Epithelial cell of proximal tubule (primary cell): ENCODE data around the gene TMEM61. TPM values are rescaled to one million over a fixed set of nuclear protein-coding genes. Genes with fewer than 3 reads are reported as not detected.

Source experiments
- DNase-seq: peaks from one replicate; pipeline ENCODE4 v3.0.0-alpha.2; 2011; ENCODE audit warnings: low read depth
- H3K4me3 ChIP-seq: 2 replicates; pipeline ENCODE4 v1.5.1; 2011; ENCODE audit warnings: low read depth, mild to moderate bottlenecking, low read length
- total RNA-seq: library from RNA; depleted of rRNA; stranded (reverse); fragments of >200 nt; gene quantifications from 2 replicates; pipeline ENCODE4 v1.2.3, GENCODE V29; 2015
- TF ChIP-seq, protein P1 (sequence below): conservative IDR thresholded peaks from 2 replicates; pipeline ENCODE4 v1.5.1; 2012; ENCODE audit warnings: low read depth, mild to moderate bottlenecking, low read length

Gene TMEM61
- total RNA-seq, 1 donor from 2014 or later = not detected

DNA sequence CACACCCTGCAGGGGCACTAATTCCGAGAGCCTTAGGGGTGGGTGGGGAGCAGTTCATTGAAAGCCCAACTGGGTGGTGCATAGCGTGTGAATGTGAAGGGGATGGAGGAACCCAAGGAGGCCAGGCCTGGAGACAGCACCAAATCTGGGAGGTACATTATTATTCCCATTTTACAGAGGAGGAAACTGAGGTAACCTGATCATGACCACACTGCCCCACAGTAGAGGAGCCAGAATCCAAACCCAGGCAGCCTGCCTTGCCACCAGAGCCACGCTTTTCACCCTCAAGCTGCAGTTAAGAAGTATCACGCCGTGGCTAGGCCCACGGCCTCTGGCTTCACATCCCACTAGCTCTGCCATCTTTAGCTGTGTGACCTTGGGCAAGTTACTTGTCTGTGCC lies 17.7 kb downstream of the TMEM61 start:
- TF ChIP-seq, protein P1, sequence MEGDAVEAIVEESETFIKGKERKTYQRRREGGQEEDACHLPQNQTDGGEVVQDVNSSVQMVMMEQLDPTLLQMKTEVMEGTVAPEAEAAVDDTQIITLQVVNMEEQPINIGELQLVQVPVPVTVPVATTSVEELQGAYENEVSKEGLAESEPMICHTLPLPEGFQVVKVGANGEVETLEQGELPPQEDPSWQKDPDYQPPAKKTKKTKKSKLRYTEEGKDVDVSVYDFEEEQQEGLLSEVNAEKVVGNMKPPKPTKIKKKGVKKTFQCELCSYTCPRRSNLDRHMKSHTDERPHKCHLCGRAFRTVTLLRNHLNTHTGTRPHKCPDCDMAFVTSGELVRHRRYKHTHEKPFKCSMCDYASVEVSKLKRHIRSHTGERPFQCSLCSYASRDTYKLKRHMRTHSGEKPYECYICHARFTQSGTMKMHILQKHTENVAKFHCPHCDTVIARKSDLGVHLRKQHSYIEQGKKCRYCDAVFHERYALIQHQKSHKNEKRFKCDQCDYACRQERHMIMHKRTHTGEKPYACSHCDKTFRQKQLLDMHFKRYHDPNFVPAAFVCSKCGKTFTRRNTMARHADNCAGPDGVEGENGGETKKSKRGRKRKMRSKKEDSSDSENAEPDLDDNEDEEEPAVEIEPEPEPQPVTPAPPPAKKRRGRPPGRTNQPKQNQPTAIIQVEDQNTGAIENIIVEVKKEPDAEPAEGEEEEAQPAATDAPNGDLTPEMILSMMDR = no peak
- H3K4me3 ChIP-seq = no peak overlapping the region
- no peak for DNase-seq

DNA sequence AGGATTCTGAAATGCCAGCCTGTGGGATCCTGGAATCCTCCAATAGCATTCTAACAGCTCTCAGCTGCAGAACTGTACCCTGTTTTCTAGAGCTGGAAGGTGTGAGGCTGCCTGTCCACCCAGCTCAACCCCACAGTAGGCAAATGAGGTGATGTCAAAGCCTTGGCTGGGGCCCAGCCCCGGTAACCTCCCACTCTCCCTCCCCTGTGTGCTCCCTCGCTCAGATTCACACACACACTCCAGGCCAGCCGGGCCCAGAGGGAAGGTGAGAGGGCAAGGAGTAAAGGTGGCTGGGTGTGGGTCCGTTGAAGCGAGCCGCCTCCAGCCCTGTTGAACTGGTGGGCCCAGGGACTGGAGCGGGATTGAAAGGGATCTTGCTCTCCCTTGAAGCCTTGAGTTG lies 18.2 kb downstream of the TMEM61 start, which contains the start of gene BSND:
TSS of gene BSND (plus strand) at position 257 of the 400 bp plus-strand sequence. CDS start 254 bp downstream, outside the sequence.
- no peak within 1 kb of the TSS for H3K4me3 ChIP-seq

DNA sequence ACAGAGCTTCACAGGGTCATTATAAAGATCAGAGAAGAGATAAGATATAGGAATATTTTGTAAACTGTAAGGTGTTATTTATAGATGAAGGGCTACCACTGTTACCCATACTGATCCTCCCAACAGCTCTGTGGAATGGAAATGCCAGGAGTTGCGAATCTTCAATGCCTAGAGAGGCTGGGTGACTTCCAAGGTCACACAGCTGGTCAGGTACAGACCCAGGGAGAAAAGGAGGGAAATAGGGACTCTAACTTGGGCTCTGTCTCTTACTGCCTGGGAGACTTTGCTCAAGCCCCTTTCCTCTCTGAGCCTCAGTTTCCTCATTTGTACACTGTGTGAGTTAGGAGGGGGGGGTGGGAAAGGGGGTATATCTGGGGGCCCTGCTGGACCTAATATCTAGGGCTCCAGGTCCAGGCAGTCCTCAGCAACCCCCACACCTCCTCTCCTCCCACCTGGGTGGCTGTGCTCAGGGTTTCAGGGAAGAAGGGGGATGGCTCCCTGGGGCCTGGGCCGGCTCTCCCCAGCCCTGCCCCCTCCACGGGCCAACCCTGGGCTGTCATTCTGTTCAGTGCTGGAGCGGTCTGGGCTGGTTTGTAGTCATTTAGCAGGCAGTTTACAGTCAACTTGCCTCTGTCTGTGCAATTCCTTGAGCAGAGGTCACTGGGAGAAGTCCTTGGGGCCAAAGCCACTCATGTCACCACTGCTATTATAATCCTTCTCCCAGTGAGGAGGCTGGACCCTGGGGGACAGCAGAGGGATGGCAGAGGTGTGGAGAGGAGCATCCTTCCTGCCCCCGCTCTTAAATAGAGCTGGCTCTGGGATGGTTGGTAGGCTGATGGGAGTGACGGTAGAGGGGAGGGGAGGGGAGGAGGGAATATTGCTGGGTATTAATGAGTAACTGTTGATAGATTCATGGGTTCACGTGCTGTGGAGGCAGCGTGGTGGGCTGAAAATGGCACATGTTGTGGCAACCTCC lies 20.0 kb downstream of the TMEM61 start:
- TF ChIP-seq, protein P1 = no peak
- DNase-seq = no peak
- no peak overlapping the region for H3K4me3 ChIP-seq

More for the DNA sequence above, 18.2 kb downstream of the TMEM61 start, which contains the start of gene BSND:
- no peak for DNase-seq
- TF ChIP-seq, protein P1 = no peak

DNA sequence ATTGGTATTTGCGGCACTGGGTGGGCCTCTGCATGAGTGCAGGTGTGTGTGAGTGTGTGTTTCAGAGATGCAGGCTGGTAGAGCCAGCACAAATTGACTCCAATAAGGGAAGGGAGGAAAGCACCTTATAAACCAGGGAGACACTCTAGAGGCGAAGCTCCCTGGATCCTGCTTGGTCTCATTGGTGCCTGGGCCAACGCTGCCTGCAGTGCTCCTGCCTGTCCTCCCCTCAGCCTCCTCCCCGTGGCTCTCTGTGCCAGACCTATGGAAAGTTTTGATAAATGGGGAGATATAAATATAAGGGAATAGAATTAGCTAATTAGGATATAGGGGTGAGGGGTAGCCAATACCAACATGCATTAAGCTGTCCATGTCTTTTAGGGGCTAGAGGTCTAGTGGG lies 20.9 kb downstream of the TMEM61 start:
- no peak overlapping the region for H3K4me3 ChIP-seq
- no peak for DNase-seq
- TF ChIP-seq, protein P1 = no peak

DNA sequence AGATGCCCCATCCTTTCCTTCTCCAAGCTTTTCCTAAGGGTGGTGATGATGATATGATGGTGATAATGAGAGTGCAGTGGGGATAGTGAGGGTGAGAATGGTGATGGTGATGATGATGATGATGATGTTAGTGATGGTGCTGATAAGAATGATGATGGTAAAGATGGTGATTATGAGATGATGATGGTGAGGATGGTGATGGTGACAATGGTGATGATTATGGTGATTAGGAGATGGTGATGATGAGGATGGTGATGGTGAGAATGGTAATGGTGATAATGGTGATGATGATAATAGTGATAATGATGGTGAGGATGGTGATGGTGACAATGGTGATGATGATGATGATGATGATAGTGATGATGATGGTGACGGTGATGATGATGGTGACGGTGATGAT lies 22.3 kb downstream of the TMEM61 start:
- TF ChIP-seq, protein P1 = no peak
- H3K4me3 ChIP-seq = no peak overlapping the region
- no peak for DNase-seq

DNA sequence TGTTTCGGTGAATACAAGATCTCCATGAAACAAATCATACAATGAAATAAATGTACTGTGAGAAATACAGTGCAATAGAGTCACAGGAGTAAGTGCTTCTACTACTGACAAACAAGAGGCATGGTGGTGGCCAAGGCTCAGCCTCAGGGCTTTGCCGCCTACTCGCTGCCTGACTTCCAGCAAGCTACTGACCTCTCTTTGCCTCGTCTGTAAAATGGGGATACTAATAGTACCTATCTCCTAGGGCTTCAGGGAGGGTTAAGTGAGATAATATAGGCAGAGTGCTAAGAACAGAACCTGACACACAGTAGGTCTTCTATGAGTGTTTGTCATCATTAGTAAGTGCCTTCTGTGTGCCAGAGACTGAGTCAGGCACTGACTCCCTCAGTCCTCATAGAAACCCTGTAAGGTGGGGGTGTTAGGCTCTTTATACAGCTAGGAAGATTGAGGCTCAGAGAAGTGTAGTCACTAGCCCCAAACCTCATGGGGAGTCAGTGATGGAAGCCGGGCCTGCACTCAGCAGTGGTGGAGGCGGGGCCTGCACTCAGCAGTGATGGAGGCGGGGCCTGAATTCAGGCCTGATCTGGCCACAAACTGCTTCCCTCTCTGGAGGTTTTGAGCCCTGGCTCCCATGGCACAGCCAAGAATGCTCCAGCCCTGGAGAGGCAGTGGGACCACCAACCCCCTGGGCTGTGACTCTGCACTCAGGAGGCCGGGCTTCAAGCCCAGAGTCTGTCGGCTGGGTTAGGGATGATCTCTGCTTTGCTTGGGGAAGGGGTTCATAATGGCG lies 25.1 kb downstream of the TMEM61 start:
- TF ChIP-seq, protein P1 = no peak
- H3K4me3 ChIP-seq = no peak overlapping the region
- no peak for DNase-seq
